ENCODE results near the gene DMTF1. TPM values are rescaled to one million over a fixed set of nuclear protein-coding genes. Genes with fewer than 3 reads are reported as not detected.

DMTF1 gene, protein sequence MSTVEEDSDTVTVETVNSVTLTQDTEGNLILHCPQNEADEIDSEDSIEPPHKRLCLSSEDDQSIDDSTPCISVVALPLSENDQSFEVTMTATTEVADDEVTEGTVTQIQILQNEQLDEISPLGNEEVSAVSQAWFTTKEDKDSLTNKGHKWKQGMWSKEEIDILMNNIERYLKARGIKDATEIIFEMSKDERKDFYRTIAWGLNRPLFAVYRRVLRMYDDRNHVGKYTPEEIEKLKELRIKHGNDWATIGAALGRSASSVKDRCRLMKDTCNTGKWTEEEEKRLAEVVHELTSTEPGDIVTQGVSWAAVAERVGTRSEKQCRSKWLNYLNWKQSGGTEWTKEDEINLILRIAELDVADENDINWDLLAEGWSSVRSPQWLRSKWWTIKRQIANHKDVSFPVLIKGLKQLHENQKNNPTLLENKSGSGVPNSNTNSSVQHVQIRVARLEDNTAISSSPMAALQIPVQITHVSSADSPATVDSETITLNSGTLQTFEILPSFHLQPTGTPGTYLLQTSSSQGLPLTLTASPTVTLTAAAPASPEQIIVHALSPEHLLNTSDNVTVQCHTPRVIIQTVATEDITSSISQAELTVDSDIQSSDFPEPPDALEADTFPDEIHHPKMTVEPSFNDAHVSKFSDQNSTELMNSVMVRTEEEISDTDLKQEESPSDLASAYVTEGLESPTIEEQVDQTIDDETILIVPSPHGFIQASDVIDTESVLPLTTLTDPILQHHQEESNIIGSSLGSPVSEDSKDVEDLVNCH
- 59.8 and 97.1 TPM in 2 replicates for total RNA-seq
- polyA plus RNA-seq, result 39.6 and 51.6 TPM in 2 replicates
- 14.7 and 19.4 TPM in 2 replicates for polyA plus RNA-seq (2012)
- polyA minus RNA-seq (ENCODE audit: low replicate concordance), result 13.7 and 20.8 TPM in 2 replicates

DNA sequence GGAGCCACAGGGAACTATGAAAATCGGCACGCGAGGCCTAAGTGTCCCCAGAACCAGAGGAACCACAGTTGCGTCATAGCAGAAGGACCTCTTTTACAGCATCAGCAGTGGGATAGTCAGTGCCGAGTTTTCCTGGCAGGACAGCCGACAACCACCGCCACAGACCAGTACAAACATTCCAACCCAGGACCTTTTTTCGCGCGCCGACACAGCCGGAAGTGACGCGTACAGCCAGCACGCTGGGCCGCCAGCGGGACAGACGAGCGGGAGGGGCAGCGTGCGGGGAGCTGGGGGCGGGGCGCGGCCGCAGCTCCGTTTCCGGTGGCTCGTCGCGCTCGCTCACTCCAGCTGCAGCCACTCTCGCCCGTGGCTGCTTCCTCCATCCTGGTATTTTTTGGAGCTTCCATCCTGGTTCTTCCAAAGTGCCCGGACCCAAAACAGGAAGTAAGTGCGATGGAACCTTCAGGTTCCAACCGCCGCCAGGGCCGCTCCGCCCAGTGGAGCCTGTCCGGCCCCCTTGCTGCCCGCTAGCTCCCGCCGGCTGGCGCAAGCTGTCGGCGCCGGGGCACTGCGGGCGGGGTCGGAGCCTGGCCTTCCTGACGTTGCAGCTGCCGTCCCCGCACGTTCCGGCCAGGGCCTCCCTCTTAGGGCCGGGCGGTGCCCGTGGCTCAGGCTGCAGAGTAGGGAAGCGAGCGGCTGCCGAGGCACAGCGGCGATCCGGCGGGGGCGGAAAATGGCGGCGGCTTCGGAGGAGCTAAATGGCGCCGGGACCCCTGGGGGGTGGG is at the start of gene DMTF1:
Gene DMTF1, plus strand, starts transcription at position 342 of the 785 bp plus-strand sequence. CDS start 12,489 bp downstream, outside the sequence.
- H2AFZ ChIP-seq (ENCODE audit: low read length), result peak within 1 kb of the TSS; percentile 99
- peaks cover 43% of the 10 kb centered on the region for H3K79me2 ChIP-seq (ENCODE audit: control insufficient read depth, insufficient read depth, low read length)
- peak within 1 kb of the TSS; percentile 96 for H3K4me2 ChIP-seq (ENCODE audit: extremely low read depth, insufficient read depth, low read length)
- no peak for TF ChIP-seq EZH2 (IDR thresholded peaks at IDR 0.05; ENCODE audit: low read length, missing control alignments)
- TF ChIP-seq, protein P1, sequence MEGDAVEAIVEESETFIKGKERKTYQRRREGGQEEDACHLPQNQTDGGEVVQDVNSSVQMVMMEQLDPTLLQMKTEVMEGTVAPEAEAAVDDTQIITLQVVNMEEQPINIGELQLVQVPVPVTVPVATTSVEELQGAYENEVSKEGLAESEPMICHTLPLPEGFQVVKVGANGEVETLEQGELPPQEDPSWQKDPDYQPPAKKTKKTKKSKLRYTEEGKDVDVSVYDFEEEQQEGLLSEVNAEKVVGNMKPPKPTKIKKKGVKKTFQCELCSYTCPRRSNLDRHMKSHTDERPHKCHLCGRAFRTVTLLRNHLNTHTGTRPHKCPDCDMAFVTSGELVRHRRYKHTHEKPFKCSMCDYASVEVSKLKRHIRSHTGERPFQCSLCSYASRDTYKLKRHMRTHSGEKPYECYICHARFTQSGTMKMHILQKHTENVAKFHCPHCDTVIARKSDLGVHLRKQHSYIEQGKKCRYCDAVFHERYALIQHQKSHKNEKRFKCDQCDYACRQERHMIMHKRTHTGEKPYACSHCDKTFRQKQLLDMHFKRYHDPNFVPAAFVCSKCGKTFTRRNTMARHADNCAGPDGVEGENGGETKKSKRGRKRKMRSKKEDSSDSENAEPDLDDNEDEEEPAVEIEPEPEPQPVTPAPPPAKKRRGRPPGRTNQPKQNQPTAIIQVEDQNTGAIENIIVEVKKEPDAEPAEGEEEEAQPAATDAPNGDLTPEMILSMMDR (conservative IDR thresholded peaks at IDR 0.05 in 1 of 2, IDR thresholded peaks at IDR 0.05 in 1 of 2; ENCODE audit: low read depth in 1 of 2, low read length in 2 of 2), result no peak
- H3K27ac ChIP-seq (ENCODE audit: insufficient read depth, low read length), result peak within 1 kb of the TSS; percentile 96
- peak within 1 kb of the TSS; percentile 94 for H3K9ac ChIP-seq (ENCODE audit: insufficient read depth, low read length)
- H3K9me3 ChIP-seq (ENCODE audit: control insufficient read depth, insufficient read depth, low read depth, low read length), result no peaks in the 10 kb centered on the region
- no peaks in the 10 kb centered on the region for H3K36me3 ChIP-seq (ENCODE audit: control insufficient read depth, insufficient read depth, low read length)
- peaks cover 8% of the 10 kb centered on the region for H3K4me1 ChIP-seq (ENCODE audit: control insufficient read depth, extremely low read depth, insufficient read depth, low read length)
- peak within 1 kb of the TSS; percentile 77 to 99 (median 92) for H3K4me3 ChIP-seq (replicated peaks in 1 of 4; ENCODE audit: control extremely low read depth in 1 of 4, insufficient read depth in 1 of 4, low read depth in 3 of 4, low read length in 4 of 4)
- peak; percentile 95 to 96 for DNase-seq (ENCODE audit: low read depth in 2 of 2)
- no peaks in the 10 kb centered on the region for H4K20me1 ChIP-seq (ENCODE audit: control insufficient read depth, extremely low read depth, insufficient read depth, low read length)
- no peaks in the 10 kb centered on the region for H3K27me3 ChIP-seq (ENCODE audit: control insufficient read depth, insufficient read depth, low read length)

DNA sequence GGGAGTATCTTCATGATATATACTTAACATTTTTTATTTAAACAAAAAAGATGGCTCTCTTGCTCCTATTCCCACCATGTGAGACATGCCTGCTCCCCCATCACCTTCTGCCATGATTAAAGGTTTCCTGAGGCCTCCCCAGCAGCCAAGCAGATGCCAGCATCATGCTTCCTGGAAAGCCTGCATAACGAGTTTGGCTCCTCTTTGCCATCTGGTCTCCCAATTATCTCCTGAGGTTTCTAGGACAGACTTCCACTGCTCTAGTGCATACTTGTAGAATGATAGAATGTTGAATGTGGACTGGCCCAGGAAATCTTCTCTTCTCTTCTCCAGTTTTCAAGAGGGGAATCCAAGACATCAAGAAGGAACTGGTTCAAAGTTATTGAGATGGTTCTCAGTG is 46.9 kb upstream of the DMTF1 start:
- H4K20me1 ChIP-seq (ENCODE audit: control insufficient read depth, extremely low read depth, insufficient read depth, low read length), result no peaks in the 10 kb centered on the region
- no peak overlapping the region for H3K4me2 ChIP-seq (ENCODE audit: extremely low read depth, insufficient read depth, low read length)
- no peaks in the 10 kb centered on the region for H3K79me2 ChIP-seq (ENCODE audit: control insufficient read depth, insufficient read depth, low read length)
- no peaks in the 10 kb centered on the region for H3K27me3 ChIP-seq (ENCODE audit: control insufficient read depth, insufficient read depth, low read length)
- no peak for TF ChIP-seq EZH2 (IDR thresholded peaks at IDR 0.05; ENCODE audit: low read length, missing control alignments)
- TF ChIP-seq, protein P1 (conservative IDR thresholded peaks at IDR 0.05 in 1 of 2, IDR thresholded peaks at IDR 0.05 in 1 of 2; ENCODE audit: low read depth in 1 of 2, low read length in 2 of 2), result no peak
- no peak overlapping the region for H3K9ac ChIP-seq (ENCODE audit: insufficient read depth, low read length)
- no peak overlapping the region for H2AFZ ChIP-seq (ENCODE audit: low read length)
- H3K27ac ChIP-seq (ENCODE audit: insufficient read depth, low read length), result no peak overlapping the region
- no peak overlapping the region for H3K4me3 ChIP-seq (replicated peaks in 1 of 4; ENCODE audit: control extremely low read depth in 1 of 4, insufficient read depth in 1 of 4, low read depth in 3 of 4, low read length in 4 of 4)
- H3K4me1 ChIP-seq (ENCODE audit: control insufficient read depth, extremely low read depth, insufficient read depth, low read length), result no peaks in the 10 kb centered on the region
- H3K36me3 ChIP-seq (ENCODE audit: control insufficient read depth, insufficient read depth, low read length), result no peaks in the 10 kb centered on the region
- H3K9me3 ChIP-seq (ENCODE audit: control insufficient read depth, insufficient read depth, low read depth, low read length), result no peaks in the 10 kb centered on the region
- no peak for DNase-seq (ENCODE audit: low read depth in 2 of 2)

Measured in fibroblast of lung (primary cell).